Kidney (tissue), 14 donors: ENCODE measurements around the gene ETS2. TPM values are rescaled to one million over a fixed set of nuclear protein-coding genes. Genes with fewer than 3 reads are reported as not detected.

Experiments used
- DNase-seq, 5 donors: peaks; one replicate each; pipeline ENCODE4 v3.0.0-alpha.2; 2013 to 2020
- FAIRE-seq: peaks from 2 replicates; lab custom pipeline; 2012; peaks lifted over from hg19 to GRCh38; lab: Jason Lieb, UNC
- H3K27ac ChIP-seq, 2 donors: one replicate each; pipeline ENCODE4 v1.7.0; 2013; ENCODE audit warnings: low read depth in 2 of 2, low read length in 2 of 2, inconsistent platforms in 1 of 2
- H3K27me3 ChIP-seq: one replicate; pipeline ENCODE4 v1.7.1; 2013; ENCODE audit warnings: low read length, inconsistent platforms; ENCODE audit not compliant: control insufficient read depth, insufficient read depth
- H3K36me3 ChIP-seq, 3 donors: one replicate each; pipeline versions ENCODE4 v1.7.0 to v1.7.1; 2013; ENCODE audit warnings: low read length in 3 of 3, control low read depth in 1 of 3, inconsistent platforms in 1 of 3; ENCODE audit not compliant: insufficient read depth in 3 of 3, control insufficient read depth in 2 of 3
- H3K4me1 ChIP-seq, 3 donors: one replicate each; pipeline versions ENCODE4 v1.7.0 to v1.7.1; 2013; ENCODE audit warnings: low read length in 3 of 3, inconsistent platforms in 1 of 3, low read depth in 1 of 3; ENCODE audit not compliant: control insufficient read depth in 2 of 3, insufficient read depth in 2 of 3
- H3K4me3 ChIP-seq, 3 donors: one replicate each; pipeline versions ENCODE4 v1.7.0 to v1.8.1; 2013; ENCODE audit warnings: low read length in 3 of 3, control low read depth in 1 of 3, inconsistent platforms in 1 of 3
- H3K9ac ChIP-seq, 3 donors: one replicate each; pipeline versions ENCODE4 v1.7.0 to v1.7.1; 2013; ENCODE audit warnings: low read length in 3 of 3, control low read depth in 1 of 3, inconsistent platforms in 1 of 3
- H3K9me3 ChIP-seq, 3 donors: one replicate each; pipeline versions ENCODE4 v1.7.0 to v1.7.1; 2013; ENCODE audit warnings: low read length in 3 of 3, control low read depth in 1 of 3, inconsistent platforms in 1 of 3; ENCODE audit not compliant: control insufficient read depth in 2 of 3, insufficient read depth in 1 of 3
- intact Hi-C: fragments of 100-400 bp; cut with DNase I; formaldehyde crosslinking; loops from one replicate; pipeline ENCODE4 v1.11.1; 2022
- polyA plus RNA-seq: library from polyadenylated mRNA; stranded (reverse); fragments of 350-450 nt; fragmentation: Illumina TruSeq; extraction: RNeasy Lipid Tissue Mini Kit (QIAGEN cat#74804); gene quantifications from one replicate; pipeline ENCODE4 v1.2.3, GENCODE V29; 2014; ENCODE audit warnings: low read depth, low replicate concordance; ENCODE audit not compliant: insufficient read depth
- total RNA-seq: library from RNA; stranded (reverse); fragmentation: NEBNext Ultra II Directional; extraction: Animal tissue kit (Norgen Biotek cat#: 25700); gene quantifications from one replicate; pipeline ENCODE4 v1.2.1, GENCODE V29; 2021
- TF ChIP-seq, protein P1 (sequence below): IDR thresholded peaks from 3 replicates; pipeline ENCODE4 v1.5.1; 2012; ENCODE audit warnings: mild to moderate bottlenecking, moderate library complexity, borderline replicate concordance; ENCODE audit not compliant: insufficient read depth; ENCODE audit errors: extremely low read depth
- donor health status: control.
- donor health status: control.
- donor health status: control.
- donor health status: control.
- donor health status: control.
- donor health status: DM: yes; HTN: yes; CAD: no.
- donor health status: Normal renal cell carcinoma (clear cell type).

Gene ETS2
- total and polyA plus RNA-seq, 2 donors from 2014 or later: 43.1 to 178 TPM

DNA sequence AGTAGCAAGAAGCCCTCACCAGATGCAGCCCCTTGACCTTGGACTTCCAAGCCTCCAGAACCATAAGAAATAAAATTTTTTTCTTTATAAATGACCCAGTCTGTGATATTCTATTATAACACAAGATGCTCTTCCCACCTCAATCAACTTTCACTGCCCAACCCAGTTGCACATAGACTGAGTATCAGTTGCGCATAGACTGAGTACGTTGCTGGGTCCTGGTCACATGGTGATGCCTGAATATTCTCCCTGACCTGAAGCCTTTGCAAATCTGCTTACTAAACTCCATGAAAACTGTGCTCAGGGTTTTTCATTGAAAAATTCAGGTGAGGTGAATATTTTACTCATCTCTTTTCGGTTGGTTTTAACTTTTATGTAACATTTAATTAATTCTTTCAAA, 59.2 kb downstream of the ETS2 start:
- TF ChIP-seq, protein P1, sequence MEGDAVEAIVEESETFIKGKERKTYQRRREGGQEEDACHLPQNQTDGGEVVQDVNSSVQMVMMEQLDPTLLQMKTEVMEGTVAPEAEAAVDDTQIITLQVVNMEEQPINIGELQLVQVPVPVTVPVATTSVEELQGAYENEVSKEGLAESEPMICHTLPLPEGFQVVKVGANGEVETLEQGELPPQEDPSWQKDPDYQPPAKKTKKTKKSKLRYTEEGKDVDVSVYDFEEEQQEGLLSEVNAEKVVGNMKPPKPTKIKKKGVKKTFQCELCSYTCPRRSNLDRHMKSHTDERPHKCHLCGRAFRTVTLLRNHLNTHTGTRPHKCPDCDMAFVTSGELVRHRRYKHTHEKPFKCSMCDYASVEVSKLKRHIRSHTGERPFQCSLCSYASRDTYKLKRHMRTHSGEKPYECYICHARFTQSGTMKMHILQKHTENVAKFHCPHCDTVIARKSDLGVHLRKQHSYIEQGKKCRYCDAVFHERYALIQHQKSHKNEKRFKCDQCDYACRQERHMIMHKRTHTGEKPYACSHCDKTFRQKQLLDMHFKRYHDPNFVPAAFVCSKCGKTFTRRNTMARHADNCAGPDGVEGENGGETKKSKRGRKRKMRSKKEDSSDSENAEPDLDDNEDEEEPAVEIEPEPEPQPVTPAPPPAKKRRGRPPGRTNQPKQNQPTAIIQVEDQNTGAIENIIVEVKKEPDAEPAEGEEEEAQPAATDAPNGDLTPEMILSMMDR: no peak
- Histone ChIP-seq H3K4me3 (no peak overlapping the region), H3K36me3 (no peaks in the 10 kb centered on the region), H3K9me3 (no peaks in the 10 kb centered on the region), H3K4me1 (no peaks in the 10 kb centered on the region), H3K27me3 (no peaks in the 10 kb centered on the region), H3K27ac (no peak overlapping the region), H3K9ac (no peak overlapping the region)
- no peak for FAIRE-seq
- intact Hi-C loops: no loop called here
- DNase-seq: no peak

DNA sequence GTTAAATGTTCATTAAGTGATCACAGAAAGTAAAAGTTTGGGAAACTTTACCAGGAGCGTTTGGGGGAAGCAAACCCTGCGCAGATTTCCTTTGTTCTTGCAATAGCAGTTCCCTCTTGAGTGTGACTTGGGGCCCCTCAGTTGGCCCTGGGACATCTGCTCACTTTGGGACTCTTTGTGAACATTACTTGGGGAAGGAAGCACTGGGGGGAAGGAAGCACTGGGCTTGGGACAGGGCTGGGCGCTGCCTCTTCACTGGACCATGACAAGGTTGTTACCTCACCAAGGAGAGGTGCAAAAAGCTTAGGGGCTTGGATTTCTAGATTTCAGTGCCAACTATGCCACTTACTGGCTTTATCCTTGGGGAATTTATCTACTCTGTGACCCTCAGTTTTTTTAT, 63.5 kb downstream of the ETS2 start:
- H3K9ac ChIP-seq: no peak overlapping the region
- H3K4me3 ChIP-seq: no peak overlapping the region
- no peak overlapping the region for H3K27ac ChIP-seq
- intact Hi-C loops: no loop called here
- H3K9me3 ChIP-seq: no peaks in the 10 kb centered on the region
- H3K27me3 ChIP-seq: no peaks in the 10 kb centered on the region
- DNase-seq: no peak
- FAIRE-seq: no peak
- no peaks in the 10 kb centered on the region for H3K36me3 ChIP-seq
- TF ChIP-seq, protein P1: no peak
- no peaks in the 10 kb centered on the region for H3K4me1 ChIP-seq

DNA sequence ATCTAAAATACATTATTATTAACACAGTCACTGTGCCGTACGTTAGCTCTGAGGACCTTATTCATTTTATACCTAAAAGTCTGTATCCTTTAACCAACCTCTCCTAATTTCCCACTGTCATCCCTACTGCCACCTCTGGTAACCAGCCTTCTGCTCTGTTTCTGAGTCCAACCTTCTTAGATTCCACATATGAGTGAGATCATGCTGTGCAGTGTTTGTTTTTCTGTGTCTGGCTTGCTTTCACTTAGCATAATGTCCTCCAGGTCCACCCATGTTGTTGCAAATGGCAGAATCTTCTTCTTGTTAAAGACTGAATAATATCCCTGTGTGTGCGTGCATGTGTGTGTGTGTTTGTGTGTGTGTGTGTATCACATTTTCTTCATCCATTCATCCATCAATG, 64.2 kb downstream of the ETS2 start:
- Histone ChIP-seq H3K27ac (no peak overlapping the region), H3K9me3 (no peaks in the 10 kb centered on the region), H3K36me3 (no peaks in the 10 kb centered on the region), H3K9ac (no peak overlapping the region), H3K27me3 (no peaks in the 10 kb centered on the region), H3K4me1 (no peaks in the 10 kb centered on the region), H3K4me3 (no peak overlapping the region)
- no peak for FAIRE-seq
- intact Hi-C loops: no loop called here
- no peak for DNase-seq
- TF ChIP-seq, protein P1: no peak
